Hepatocyte (in vitro differentiated cells): ENCODE data around the gene DCLK2.

Experiments used
- EZH2 ChIP-seq: fragments of 200-600 bp; sonication (generic); IDR thresholded peaks from 2 replicates; pipeline ENCODE4 v1.6.1; 2016; ENCODE audit warnings: antibody characterized with exemption, mild to moderate bottlenecking, borderline replicate concordance
- EZH2phosphoT487 ChIP-seq: fragments of 200-600 bp; sonication (generic); IDR thresholded peaks from one replicate; pipeline ENCODE4 v1.6.1; 2018; ENCODE audit warnings: antibody characterized with exemption, mild to moderate bottlenecking, low read depth, moderate library complexity; ENCODE audit not compliant: unreplicated experiment, severe bottlenecking
- TF ChIP-seq, protein P1 (sequence below): fragments of 200-600 bp; sonication (generic); IDR thresholded peaks from 2 replicates; pipeline ENCODE4 v1.5.1; 2016; ENCODE audit warnings: antibody characterized with exemption, mild to moderate bottlenecking; ENCODE audit not compliant: poor library complexity

DNA sequence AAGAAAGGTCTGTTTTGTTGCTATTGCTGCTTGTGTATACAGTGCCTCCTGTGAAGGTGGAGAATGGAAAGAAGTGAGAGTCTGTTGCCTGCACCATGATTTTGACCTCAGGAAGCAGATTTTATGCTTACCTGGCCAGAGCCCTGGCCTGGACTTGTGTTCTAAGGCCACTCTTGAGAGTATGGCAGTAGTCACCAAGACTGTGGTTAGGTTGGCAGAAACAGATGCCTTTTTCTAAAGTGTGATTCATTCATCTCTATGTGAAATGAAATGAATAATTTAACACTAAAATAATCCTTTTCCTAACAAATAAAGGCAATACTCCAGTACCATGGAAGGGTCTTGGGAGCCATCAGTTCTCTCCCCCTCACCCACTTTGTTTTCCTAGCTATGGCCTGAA is 161.8 kb downstream of the DCLK2 start:
- TF ChIP-seq, protein P1, sequence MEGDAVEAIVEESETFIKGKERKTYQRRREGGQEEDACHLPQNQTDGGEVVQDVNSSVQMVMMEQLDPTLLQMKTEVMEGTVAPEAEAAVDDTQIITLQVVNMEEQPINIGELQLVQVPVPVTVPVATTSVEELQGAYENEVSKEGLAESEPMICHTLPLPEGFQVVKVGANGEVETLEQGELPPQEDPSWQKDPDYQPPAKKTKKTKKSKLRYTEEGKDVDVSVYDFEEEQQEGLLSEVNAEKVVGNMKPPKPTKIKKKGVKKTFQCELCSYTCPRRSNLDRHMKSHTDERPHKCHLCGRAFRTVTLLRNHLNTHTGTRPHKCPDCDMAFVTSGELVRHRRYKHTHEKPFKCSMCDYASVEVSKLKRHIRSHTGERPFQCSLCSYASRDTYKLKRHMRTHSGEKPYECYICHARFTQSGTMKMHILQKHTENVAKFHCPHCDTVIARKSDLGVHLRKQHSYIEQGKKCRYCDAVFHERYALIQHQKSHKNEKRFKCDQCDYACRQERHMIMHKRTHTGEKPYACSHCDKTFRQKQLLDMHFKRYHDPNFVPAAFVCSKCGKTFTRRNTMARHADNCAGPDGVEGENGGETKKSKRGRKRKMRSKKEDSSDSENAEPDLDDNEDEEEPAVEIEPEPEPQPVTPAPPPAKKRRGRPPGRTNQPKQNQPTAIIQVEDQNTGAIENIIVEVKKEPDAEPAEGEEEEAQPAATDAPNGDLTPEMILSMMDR, result no peak
- TF ChIP-seq EZH2 (no peak), EZH2phosphoT487 (no peak)
